Neural crest cell (in vitro differentiated cells): ENCODE results near the gene EMD. TPM values are rescaled to one million over a fixed set of nuclear protein-coding genes. Genes with fewer than 3 reads are reported as not detected.

Source experiments
- DNase-seq: peaks from one replicate; pipeline ENCODE4 v3.0.0; 2021; ENCODE audit warnings: low read depth, mixed read lengths, low spot score
- H3K27ac Mint-ChIP-seq: one replicate; pipeline ENCODE4 v1.8.0; 2021; ENCODE audit warnings: mild to moderate bottlenecking, mixed read lengths; ENCODE audit not compliant: unreplicated experiment
- H3K27me3 Mint-ChIP-seq: 2 replicates; pipeline ENCODE4 v1.8.0; 2021; ENCODE audit warnings: low read depth, mild to moderate bottlenecking, mixed read lengths
- H3K36me3 Mint-ChIP-seq: 2 replicates; pipeline ENCODE4 v1.8.0; 2021; ENCODE audit warnings: low read depth, mild to moderate bottlenecking, mixed read lengths
- H3K4me1 Mint-ChIP-seq: 2 replicates; pipeline ENCODE4 v1.8.0; 2021; ENCODE audit warnings: mixed read lengths
- H3K4me3 Mint-ChIP-seq: one replicate; pipeline ENCODE4 v1.8.0; 2021; ENCODE audit warnings: mild to moderate bottlenecking, mixed read lengths
- H3K9me3 Mint-ChIP-seq: 2 replicates; pipeline ENCODE4 v1.8.0; 2021; ENCODE audit warnings: mixed read lengths
- total RNA-seq: library from RNA; stranded (reverse); gene quantifications from 2 replicates; pipeline ENCODE4 v1.2.1, GENCODE V29; 2021
- TF ChIP-seq, protein P1 (sequence below): fragments of 200-600 bp; sonication (generic); conservative IDR thresholded peaks from 2 replicates; pipeline ENCODE4 v1.5.0; 2021; ENCODE audit warnings: antibody characterized with exemption, mild to moderate bottlenecking

Gene EMD
- total RNA-seq, 1 donor from 2014 or later: 54.3 TPM

DNA sequence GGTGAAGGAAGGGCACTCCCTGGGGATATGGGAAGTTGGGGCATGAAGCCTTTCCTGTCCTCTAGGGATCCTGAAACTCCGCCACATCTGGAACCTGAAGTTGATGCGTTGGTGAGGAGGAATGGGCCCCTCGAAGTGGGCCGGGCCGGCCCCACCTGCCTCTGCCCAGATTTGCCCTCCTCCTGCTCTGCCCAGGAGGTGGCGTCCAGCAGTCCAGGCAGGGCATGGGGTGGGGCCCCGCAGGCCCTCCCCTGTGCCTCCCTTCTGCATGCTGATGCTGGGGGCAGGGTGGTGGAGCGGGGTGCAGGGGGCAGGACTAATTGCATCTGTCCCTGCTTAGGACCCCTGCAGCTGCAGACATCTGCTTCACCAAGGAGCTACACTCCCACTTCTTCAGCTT lies 34.0 kb downstream of the EMD start:
- Mint-ChIP-seq H3K36me3 (peaks cover 10% of the 10 kb centered on the region), H3K9me3 (no peaks in the 10 kb centered on the region), H3K4me3 (no peak overlapping the region), H3K27ac (no peak overlapping the region), H3K27me3 (no peaks in the 10 kb centered on the region), H3K4me1 (peaks cover 13% of the 10 kb centered on the region)
- TF ChIP-seq, protein P1, sequence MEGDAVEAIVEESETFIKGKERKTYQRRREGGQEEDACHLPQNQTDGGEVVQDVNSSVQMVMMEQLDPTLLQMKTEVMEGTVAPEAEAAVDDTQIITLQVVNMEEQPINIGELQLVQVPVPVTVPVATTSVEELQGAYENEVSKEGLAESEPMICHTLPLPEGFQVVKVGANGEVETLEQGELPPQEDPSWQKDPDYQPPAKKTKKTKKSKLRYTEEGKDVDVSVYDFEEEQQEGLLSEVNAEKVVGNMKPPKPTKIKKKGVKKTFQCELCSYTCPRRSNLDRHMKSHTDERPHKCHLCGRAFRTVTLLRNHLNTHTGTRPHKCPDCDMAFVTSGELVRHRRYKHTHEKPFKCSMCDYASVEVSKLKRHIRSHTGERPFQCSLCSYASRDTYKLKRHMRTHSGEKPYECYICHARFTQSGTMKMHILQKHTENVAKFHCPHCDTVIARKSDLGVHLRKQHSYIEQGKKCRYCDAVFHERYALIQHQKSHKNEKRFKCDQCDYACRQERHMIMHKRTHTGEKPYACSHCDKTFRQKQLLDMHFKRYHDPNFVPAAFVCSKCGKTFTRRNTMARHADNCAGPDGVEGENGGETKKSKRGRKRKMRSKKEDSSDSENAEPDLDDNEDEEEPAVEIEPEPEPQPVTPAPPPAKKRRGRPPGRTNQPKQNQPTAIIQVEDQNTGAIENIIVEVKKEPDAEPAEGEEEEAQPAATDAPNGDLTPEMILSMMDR: no peak
- no peak for DNase-seq

DNA sequence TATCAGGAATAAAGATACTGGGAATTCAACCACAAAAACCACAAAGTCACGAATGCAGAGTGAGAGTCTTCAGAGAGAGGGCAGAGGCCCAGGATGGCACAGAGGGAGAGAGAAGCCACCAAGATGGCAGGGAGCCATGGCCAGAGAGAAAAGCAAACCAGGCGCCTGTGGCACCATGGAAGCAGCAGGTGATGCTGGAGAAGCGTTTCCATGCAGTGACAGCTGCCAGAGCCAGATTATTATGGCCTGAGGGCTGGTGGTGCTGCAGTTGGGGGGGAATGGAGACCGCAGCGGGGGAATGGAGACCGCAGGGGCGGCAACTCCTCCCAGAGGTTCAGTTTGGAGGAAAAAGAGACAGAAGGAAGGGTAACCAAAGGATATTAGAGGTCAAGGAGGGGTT lies 38.1 kb downstream of the EMD start:
- H3K9me3 Mint-ChIP-seq: no peaks in the 10 kb centered on the region
- H3K36me3 Mint-ChIP-seq: peaks cover 3% of the 10 kb centered on the region
- no peaks in the 10 kb centered on the region for H3K27me3 Mint-ChIP-seq
- H3K27ac Mint-ChIP-seq: no peak overlapping the region
- DNase-seq: no peak
- TF ChIP-seq, protein P1: no peak
- H3K4me1 Mint-ChIP-seq: no peaks in the 10 kb centered on the region
- H3K4me3 Mint-ChIP-seq: no peak overlapping the region

DNA sequence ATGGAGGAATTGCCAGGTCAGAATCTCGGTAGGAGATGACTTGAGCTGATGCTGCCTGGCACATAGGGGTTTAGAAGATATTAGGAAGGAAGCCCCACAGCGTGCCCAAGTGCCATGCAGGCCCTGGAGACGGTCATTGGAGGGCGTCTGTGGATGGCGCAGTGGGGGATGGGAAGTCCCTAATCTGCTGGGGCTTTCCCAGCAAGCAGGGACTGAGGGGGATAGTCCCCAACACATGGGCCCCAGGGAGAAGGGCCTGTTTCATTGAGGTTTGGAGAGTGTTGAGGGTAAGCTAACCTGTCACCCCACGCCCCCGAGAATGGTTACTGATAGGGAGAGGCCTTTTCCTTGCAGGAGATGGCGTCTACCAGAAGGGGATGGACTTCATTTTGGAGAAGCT lies 40.1 kb downstream of the EMD start:
- no peak for DNase-seq
- H3K27ac Mint-ChIP-seq: no peak overlapping the region
- H3K27me3 Mint-ChIP-seq: no peaks in the 10 kb centered on the region
- no peaks in the 10 kb centered on the region for H3K9me3 Mint-ChIP-seq
- TF ChIP-seq, protein P1: no peak
- H3K4me1 Mint-ChIP-seq: peaks cover 4% of the 10 kb centered on the region
- H3K36me3 Mint-ChIP-seq: peaks cover 3% of the 10 kb centered on the region
- H3K4me3 Mint-ChIP-seq: no peak overlapping the region

DNA sequence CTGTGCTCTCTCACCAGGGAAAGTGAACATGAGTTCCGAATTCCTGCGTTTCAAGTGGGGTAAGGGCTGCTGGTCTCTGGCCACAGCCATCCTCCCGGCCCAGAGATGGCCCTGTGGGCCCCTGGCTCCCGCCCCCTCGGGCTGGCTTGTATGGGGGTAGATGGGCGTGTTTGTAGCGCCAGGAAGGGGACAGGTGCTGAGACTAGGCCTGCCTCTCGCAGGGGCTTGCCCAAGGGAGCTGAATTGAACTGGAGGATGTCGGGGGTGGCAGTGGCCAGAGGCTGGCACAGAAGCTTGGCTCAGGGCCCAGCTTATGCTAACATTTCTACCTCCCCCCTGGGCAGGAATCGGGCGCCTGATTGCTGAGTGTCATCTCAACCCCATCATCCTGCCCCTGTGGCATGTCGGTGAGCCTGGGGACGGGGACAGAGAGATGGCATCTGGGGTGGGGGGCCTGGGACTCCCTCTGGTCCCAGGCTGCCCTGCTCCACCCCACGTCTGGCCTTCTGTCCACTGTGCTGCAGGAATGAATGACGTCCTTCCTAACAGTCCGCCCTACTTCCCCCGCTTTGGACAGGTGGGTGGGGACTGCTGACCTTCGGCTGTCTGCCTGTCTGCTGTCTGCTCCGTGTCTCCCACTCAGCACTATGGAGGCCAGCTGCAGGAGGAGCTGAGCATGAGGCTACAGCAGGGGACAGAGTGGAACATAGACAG lies 40.8 kb downstream of the EMD start:
- no peak for DNase-seq
- TF ChIP-seq, protein P1: no peak
- Mint-ChIP-seq H3K27ac (no peak overlapping the region), H3K27me3 (no peaks in the 10 kb centered on the region), H3K4me1 (peaks cover 8% of the 10 kb centered on the region), H3K36me3 (peaks cover 3% of the 10 kb centered on the region), H3K4me3 (no peak overlapping the region), H3K9me3 (no peaks in the 10 kb centered on the region)

DNA sequence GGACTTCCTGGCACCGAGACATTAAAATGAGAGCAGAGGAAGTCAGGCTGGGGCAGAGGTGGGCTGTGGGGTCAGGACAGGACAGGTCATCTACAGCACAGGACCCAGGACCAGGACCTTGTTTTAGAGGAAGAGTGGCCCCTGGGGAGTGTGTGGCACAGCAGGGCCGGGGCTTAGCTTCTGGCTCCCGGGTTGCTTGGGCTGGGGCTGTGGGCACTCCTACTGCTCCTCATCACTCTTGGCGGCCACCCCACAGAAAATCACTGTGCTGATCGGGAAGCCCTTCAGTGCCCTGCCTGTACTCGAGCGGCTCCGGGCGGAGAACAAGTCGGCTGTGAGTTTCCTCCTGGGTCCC lies 41.3 kb downstream of the EMD start:
- Mint-ChIP-seq H3K36me3 (peaks cover under 1% of the 10 kb centered on the region), H3K4me3 (no peak overlapping the region), H3K4me1 (peaks cover 8% of the 10 kb centered on the region), H3K9me3 (no peaks in the 10 kb centered on the region), H3K27ac (no peak overlapping the region), H3K27me3 (no peaks in the 10 kb centered on the region)
- no peak for DNase-seq
- TF ChIP-seq, protein P1: no peak
